H1 (cell line): ENCODE measurements around the gene FGF18. TPM values are rescaled to one million over a fixed set of nuclear protein-coding genes. Genes with fewer than 3 reads are reported as not detected.

ENCODE experiments used
- CTCF ChIA-PET: fragments of 300-600 bp; sonication (Branson Sonifier 250); formaldehyde crosslinking; loops from one replicate; lab custom pipeline; 2021; ENCODE audit not compliant: partially characterized antibody; lab: Charles Lee
- POLR2A ChIA-PET: fragments of 300-600 bp; sonication (Branson Sonifier 250); formaldehyde crosslinking; loops from one replicate; lab custom pipeline; 2021; ENCODE audit warnings: inconsistent platforms; ENCODE audit not compliant: partially characterized antibody; lab: Charles Lee
- DNase-seq, 2 experiments: peaks; one replicate each; pipeline versions ENCODE4 v3.0.0 to v3.0.0-alpha.2; 2010 to 2022; ENCODE audit warnings: low spot score in 2 of 2, low read depth in 1 of 2, mixed read lengths in 1 of 2
- FAIRE-seq: peaks from 2 replicates; lab custom pipeline; 2011; peaks lifted over from hg19 to GRCh38; lab: Jason Lieb, UNC
- H2AFZ ChIP-seq: 2 replicates; pipeline ENCODE4 v1.8.1; 2012; ENCODE audit warnings: low read length, inconsistent platforms
- H2AK5ac ChIP-seq: 2 replicates; pipeline ENCODE4 v1.6.1; 2013; ENCODE audit warnings: low read depth, low read length
- H2BK120ac ChIP-seq: replicated peaks from 2 replicates; pipeline ENCODE3; 2013; ENCODE audit warnings: low read depth, low read length, inconsistent platforms
- H2BK12ac ChIP-seq: 2 replicates; pipeline ENCODE4 v1.6.1; 2013; ENCODE audit warnings: low read depth, low read length
- H2BK15ac ChIP-seq: 2 replicates; pipeline ENCODE4 v1.6.1; 2013; ENCODE audit warnings: low read length
- H2BK20ac ChIP-seq: 2 replicates; pipeline ENCODE4 v1.6.1; 2013; ENCODE audit warnings: low read length
- H2BK5ac ChIP-seq: 2 replicates; pipeline ENCODE4 v1.6.1; 2013; ENCODE audit warnings: low read depth, low read length
- H3K14ac ChIP-seq: 2 replicates; pipeline ENCODE4 v1.6.1; 2013; ENCODE audit warnings: inconsistent platforms; ENCODE audit not compliant: insufficient read length
- H3K18ac ChIP-seq: 2 replicates; pipeline ENCODE4 v1.6.1; 2013; ENCODE audit warnings: low read length; ENCODE audit errors: extremely low read depth
- H3K23ac ChIP-seq: 2 replicates; pipeline ENCODE4 v1.6.1; 2013; ENCODE audit warnings: inconsistent platforms; ENCODE audit not compliant: insufficient read length
- H3K23me2 ChIP-seq: 2 replicates; pipeline ENCODE4 v1.6.1; 2013; ENCODE audit warnings: low read depth, low read length
- H3K27ac ChIP-seq: 2 replicates; pipeline ENCODE4 v1.6.1; 2011; ENCODE audit warnings: low read depth, low read length, inconsistent platforms
- H3K27me3 ChIP-seq, 4 experiments: replicated peaks in 1 of 4; 1 replicate in 1 of 4; 2 replicates in 3 of 4; pipeline versions ENCODE4 v1.6.1 to v1.8.1; 2011 to 2013; ENCODE audit warnings: low read length in 3 of 4, mild to moderate bottlenecking in 3 of 4, inconsistent platforms in 2 of 4, mixed read lengths in 2 of 4, moderate library complexity in 1 of 4; ENCODE audit not compliant: control insufficient read depth in 3 of 4, insufficient read depth in 3 of 4; ENCODE audit errors: extremely low read depth in 1 of 4
- H3K36me3 ChIP-seq, 4 experiments: 2 replicates each; pipeline versions ENCODE4 v1.6.1 to v1.8.1; 2011 to 2013; ENCODE audit warnings: mild to moderate bottlenecking in 4 of 4, low read length in 3 of 4, moderate library complexity in 2 of 4, control low read depth in 1 of 4, inconsistent platforms in 1 of 4; ENCODE audit not compliant: insufficient read depth in 4 of 4, control insufficient read depth in 2 of 4
- H3K4ac ChIP-seq: replicated peaks from 2 replicates; pipeline ENCODE3; 2013; ENCODE audit warnings: low read length, low read depth, mixed read lengths, inconsistent platforms; ENCODE audit not compliant: insufficient read length
- H3K4me1 ChIP-seq, 4 experiments: replicated peaks in 1 of 4; 1 replicate in 1 of 4; 2 replicates in 3 of 4; pipeline versions ENCODE4 v1.6.1 to v1.8.1; 2011 to 2013; ENCODE audit warnings: low read length in 3 of 4, inconsistent platforms in 2 of 4, mixed read lengths in 1 of 4; ENCODE audit not compliant: insufficient read depth in 4 of 4, control insufficient read depth in 3 of 4
- H3K4me2 ChIP-seq, 2 experiments: 2 replicates each; pipeline versions ENCODE4 v1.6.1 to v1.8.1; 2011 to 2013; ENCODE audit warnings: low read depth in 2 of 2, low read length in 2 of 2, control low read depth in 1 of 2, inconsistent platforms in 1 of 2, mild to moderate bottlenecking in 1 of 2; ENCODE audit not compliant: insufficient read depth in 1 of 2
- H3K4me3 ChIP-seq, 4 experiments: fragments of 200-600, 300-600 bp in 1 of 4; sonication (generic), shearing (Covaris generic), sonication (Bioruptor Twin) in 1 of 4; 2 replicates each; pipeline versions ENCODE4 v1.5.1 to v1.8.1; 2011 to 2016; ENCODE audit warnings: low read length in 4 of 4, low read depth in 3 of 4, control low read depth in 2 of 4, inconsistent platforms in 2 of 4, mild to moderate bottlenecking in 2 of 4, mixed read lengths in 1 of 4, moderate library complexity in 1 of 4; ENCODE audit not compliant: insufficient read depth in 2 of 4; ENCODE audit errors: extremely low read depth in 1 of 4
- H3K56ac ChIP-seq: replicated peaks from 2 replicates; pipeline ENCODE3; 2013; ENCODE audit warnings: low read depth, mild to moderate bottlenecking, mixed read lengths, low read length, inconsistent platforms; ENCODE audit not compliant: insufficient read length
- H3K79me1 ChIP-seq: 2 replicates; pipeline ENCODE4 v1.6.1; 2013; ENCODE audit warnings: low read depth, low read length, control low read depth
- H3K79me2 ChIP-seq, 2 experiments: 2 replicates each; pipeline versions ENCODE4 v1.6.1 to v1.8.1; 2012 to 2013; ENCODE audit warnings: low read length in 2 of 2, mild to moderate bottlenecking in 2 of 2, inconsistent platforms in 1 of 2; ENCODE audit not compliant: insufficient read depth in 2 of 2, control insufficient read depth in 1 of 2
- H3K9ac ChIP-seq, 4 experiments: replicated peaks in 1 of 4; 1 replicate in 1 of 4; 2 replicates in 3 of 4; pipeline versions ENCODE4 v1.6.1 to v1.8.1; 2011 to 2013; ENCODE audit warnings: low read depth in 3 of 4, low read length in 3 of 4, control low read depth in 2 of 4, mild to moderate bottlenecking in 2 of 4, moderate library complexity in 2 of 4, inconsistent platforms in 1 of 4; ENCODE audit errors: extremely low read depth in 1 of 4
- H3K9me3 ChIP-seq, 2 experiments: 2 replicates each; pipeline versions ENCODE4 v1.6.1 to v1.8.1; 2012 to 2013; ENCODE audit warnings: mild to moderate bottlenecking in 2 of 2, moderate library complexity in 2 of 2, control low read depth in 1 of 2, inconsistent platforms in 1 of 2, low read depth in 1 of 2, low read length in 1 of 2, mixed read lengths in 1 of 2; ENCODE audit not compliant: insufficient read depth in 2 of 2
- H4K20me1 ChIP-seq, 2 experiments: replicated peaks in 1 of 2; 2 replicates each; pipeline versions ENCODE3 to v1.8.1; 2011 to 2013; ENCODE audit warnings: inconsistent platforms in 2 of 2, low read length in 2 of 2, mild to moderate bottlenecking in 1 of 2; ENCODE audit not compliant: insufficient read depth in 2 of 2, control insufficient read depth in 1 of 2
- H4K5ac ChIP-seq: 2 replicates; pipeline ENCODE4 v1.6.1; 2013; ENCODE audit warnings: low read length, low read depth, mixed read lengths, inconsistent platforms; ENCODE audit not compliant: insufficient read length
- H4K8ac ChIP-seq: 2 replicates; pipeline ENCODE4 v1.8.0; 2013; ENCODE audit warnings: mild to moderate bottlenecking, moderate library complexity, low read length, inconsistent platforms; ENCODE audit not compliant: insufficient read depth; ENCODE audit errors: extremely low read depth
- H4K91ac ChIP-seq: replicated peaks from 2 replicates; pipeline ENCODE3; 2013; ENCODE audit warnings: low read length, mixed read lengths, inconsistent platforms; ENCODE audit not compliant: insufficient read length
- CREB1 ChIP-seq: IDR thresholded peaks from 2 replicates; pipeline ENCODE4 v1.6.1; 2012; ENCODE audit warnings: inconsistent platforms
- KDM1A ChIP-seq: fragments of 200-600, 300-600 bp; sonication (generic); IDR thresholded peaks from 2 replicates; pipeline ENCODE4 v1.7.1; 2016; ENCODE audit warnings: mild to moderate bottlenecking, low read length, borderline replicate concordance
- MAFK ChIP-seq: IDR thresholded peaks from 2 replicates; pipeline ENCODE4 v1.6.1; 2012; ENCODE audit warnings: low read depth, mild to moderate bottlenecking, improper control_type of control experiment, low read length
- POU5F1 ChIP-seq: IDR thresholded peaks from 2 replicates; pipeline ENCODE4 v1.6.1; 2011; ENCODE audit warnings: low read depth, mild to moderate bottlenecking, low read length, moderate library complexity
- WGBS, 2 experiments: shearing (Covaris generic) in 1 of 2; methylation state at CpG; one replicate each; pipeline versions ENCODE4 v1.1.6 to v1.1.7; 2013 to 2015; ENCODE audit warnings: low lambda C conversion rate in 2 of 2, mixed read lengths in 2 of 2, inconsistent platforms in 1 of 2, low coverage in 1 of 2, missing lambda C conversion rate in 1 of 2; ENCODE audit not compliant: insufficient replicate concordance in 2 of 2, insufficient coverage in 1 of 2, insufficient read length in 1 of 2; ENCODE audit errors: extremely low coverage in 1 of 2, missing lambda C conversion rate in 1 of 2; 5-methylcytosine and 5-hydroxymethylcytosine counted together
- polyA plus RNA-seq, 7 experiments: library from polyadenylated mRNA; depleted of rRNA in 3 of 7; stranded (reverse) in 5 of 7; unstranded in 2 of 7; fragments of >200 nt in 5 of 7; fragments of 200-250 nt in 2 of 7; gene quantifications; 1 replicate in 5 of 7; 2 replicates in 1 of 7; 4 replicates in 1 of 7; pipeline versions ENCODE4 v1.2.1 to v1.2.3, GENCODE V29; 2011 to 2013; ENCODE audit warnings: missing spikeins in 2 of 7, mixed read lengths in 2 of 7
- total RNA-seq: library from RNA; stranded (reverse); fragmentation: NEBNext Ultra II Directional; extraction: Animal tissue kit (Norgen Biotek cat#: 25700); gene quantifications from 2 replicates; pipeline ENCODE4 v1.2.1, GENCODE V29; 2021

FGF18 gene
- total and polyA plus RNA-seq, 2 of the 8 experiments (the other 6 are each of a cell fraction or from before 2014, with no cell fraction given): 0.54 to 1.3 TPM

DNA sequence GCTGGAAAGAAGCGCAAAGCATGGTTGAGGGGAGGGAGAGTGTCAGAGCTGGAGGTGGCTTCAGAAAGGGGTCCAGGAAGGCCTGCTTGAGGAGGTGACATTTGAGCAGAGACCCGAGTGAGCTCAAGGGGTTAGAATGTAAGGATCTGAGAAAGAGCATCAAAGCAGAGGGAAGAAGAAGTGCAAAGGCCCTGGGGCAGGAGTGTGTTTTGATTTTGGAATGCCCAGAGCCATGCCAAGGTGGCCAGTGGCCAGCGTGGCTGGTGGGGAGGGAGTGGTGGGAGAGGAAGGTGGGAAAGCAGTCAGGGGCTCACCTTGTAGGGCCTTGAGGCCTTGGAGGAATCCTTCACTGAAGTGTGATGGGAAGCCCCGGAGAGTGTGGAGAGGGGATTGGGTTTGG, 15.4 kb downstream of the FGF18 start:
- H3K4me3 ChIP-seq: no peak overlapping the region
- no peaks in the 10 kb centered on the region for H3K27me3 ChIP-seq
- 90% methylated on average over 4 of the region's 4 CpGs; no CpG with 5 or more reads in 1 of the 2 experiments for WGBS, 2 experiments
- no peak overlapping the region for H3K23ac ChIP-seq
- H2BK20ac ChIP-seq: no peak overlapping the region
- H3K56ac ChIP-seq: no peak overlapping the region
- no peak overlapping the region for H4K8ac ChIP-seq
- H4K5ac ChIP-seq: no peak overlapping the region
- TF ChIP-seq MAFK: no peak
- TF ChIP-seq KDM1A: peak; percentile 57; the same call in 1 of the 2 replicates
- no peak for TF ChIP-seq POU5F1
- no peak for TF ChIP-seq CREB1
- H3K9me3 ChIP-seq: no peaks in the 10 kb centered on the region
- H4K91ac ChIP-seq: no peak overlapping the region
- H2BK5ac ChIP-seq: no peak overlapping the region
- ChIA-PET CTCF (interaction anchor here (1.0 to 6.3 kb wide), 9 partner anchors 9 to 473 kb away, joined by 3 to 56 read pairs (median 4); partner anchors contain the start of gene FGF18), POLR2A (interaction anchor here (1.1 to 1.3 kb wide), 2 partner anchors 14 to 46 kb away, joined by 4 to 5 read pairs; no protein-coding TSS in a partner anchor)
- no peak overlapping the region for H2BK15ac ChIP-seq
- FAIRE-seq (no peak), DNase-seq (no peak)
- no peak overlapping the region for H2BK12ac ChIP-seq
- no peak overlapping the region for H3K4me2 ChIP-seq
- no peaks in the 10 kb centered on the region for H3K36me3 ChIP-seq
- peak overlapping the region; percentile 32; the same call in 1 of the 2 replicates for H3K18ac ChIP-seq
- no peaks in the 10 kb centered on the region for H4K20me1 ChIP-seq
- H3K23me2 ChIP-seq: no peaks in the 10 kb centered on the region; the same call in 1 of the 2 replicates
- no peak overlapping the region for H2AFZ ChIP-seq
- no peak overlapping the region for H2BK120ac ChIP-seq
- H3K14ac ChIP-seq: no peak overlapping the region
- H2AK5ac ChIP-seq: no peak overlapping the region; the same call in 1 of the 2 replicates
- H3K4me1 ChIP-seq: peaks cover 0 to 30% (median 22%) of the 10 kb centered on the region in 4 experiments; a peak in 6 of 7 replicates
- no peaks in the 10 kb centered on the region for H3K79me1 ChIP-seq
- no peak overlapping the region for H3K4ac ChIP-seq
- no peak overlapping the region for H3K27ac ChIP-seq
- H3K9ac ChIP-seq: no peak overlapping the region
- no peaks in the 10 kb centered on the region for H3K79me2 ChIP-seq
